Duodenal mucosa (tissue), 2 donors: ENCODE results near the gene BTBD16.

Experiments used
- H3K27ac ChIP-seq: one replicate; pipeline ENCODE4 v1.7.0; 2013; ENCODE audit warnings: low read depth, low read length
- H3K27me3 ChIP-seq, 2 donors: one replicate each; pipeline ENCODE4 v1.7.0; 2013; ENCODE audit warnings: low read length in 2 of 2, control low read depth in 1 of 2; ENCODE audit not compliant: insufficient read depth in 2 of 2, control insufficient read depth in 1 of 2
- H3K36me3 ChIP-seq, 2 donors: one replicate each; pipeline ENCODE4 v1.7.0; 2013; ENCODE audit warnings: low read length in 2 of 2, control low read depth in 1 of 2; ENCODE audit not compliant: insufficient read depth in 2 of 2, control insufficient read depth in 1 of 2
- H3K4me1 ChIP-seq, 2 donors: one replicate each; pipeline ENCODE4 v1.7.0; 2013; ENCODE audit warnings: low read length in 2 of 2, control low read depth in 1 of 2; ENCODE audit not compliant: insufficient read depth in 2 of 2, control insufficient read depth in 1 of 2
- H3K4me3 ChIP-seq, 2 donors: one replicate each; pipeline ENCODE4 v1.7.0; 2013; ENCODE audit warnings: low read length in 2 of 2, low read depth in 1 of 2
- H3K9ac ChIP-seq, 2 donors: one replicate each; pipeline ENCODE4 v1.7.0; 2013; ENCODE audit warnings: low read length in 2 of 2, low read depth in 1 of 2
- H3K9me3 ChIP-seq, 2 donors: one replicate each; pipeline ENCODE4 v1.7.0; 2013; ENCODE audit warnings: low read length in 2 of 2, control low read depth in 1 of 2; ENCODE audit not compliant: control insufficient read depth in 1 of 2

Gene BTBD16

DNA sequence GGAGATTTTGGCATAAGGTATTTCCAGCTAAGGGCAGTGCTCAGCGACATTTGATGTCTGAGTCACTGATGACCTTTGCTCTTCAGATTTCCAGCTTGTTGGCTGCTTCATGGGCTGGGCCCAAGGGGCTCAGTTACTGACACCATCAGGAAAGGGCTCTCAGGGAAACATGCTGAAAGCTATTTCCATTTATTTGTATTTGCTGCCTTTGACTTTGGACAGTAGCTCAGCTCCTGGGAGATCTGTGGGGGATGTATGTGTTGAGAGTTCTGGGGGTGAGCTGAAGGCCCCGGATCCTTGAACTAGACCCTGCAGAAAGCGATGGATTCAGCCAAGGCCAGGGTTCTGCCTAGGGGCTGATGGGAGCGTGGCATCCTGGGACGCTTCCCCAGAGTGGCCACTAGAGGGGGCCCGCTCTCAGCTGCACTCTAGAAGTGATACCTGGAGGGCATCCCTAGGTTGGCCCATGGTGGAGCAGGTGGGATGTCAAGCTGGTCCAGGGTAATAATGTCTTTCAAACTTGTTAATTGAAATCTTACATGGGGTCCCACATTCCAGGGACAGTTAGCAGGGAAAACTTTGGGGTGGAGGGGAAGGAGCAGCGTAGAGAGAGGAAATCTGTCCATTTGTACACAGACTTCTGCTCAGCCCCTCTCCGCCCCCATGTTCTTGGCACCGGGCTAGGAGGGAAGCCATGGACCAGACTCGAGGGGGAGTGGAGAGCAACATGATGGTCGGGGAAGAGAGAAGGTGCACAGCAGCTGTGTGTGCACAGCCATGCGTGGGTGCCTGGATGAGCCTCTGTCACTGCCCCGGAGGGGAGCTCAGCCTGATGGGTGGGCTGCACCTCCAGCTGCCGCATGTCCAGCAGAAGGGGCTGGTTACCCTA lies 3.0 kb upstream of the BTBD16 start:
- Histone ChIP-seq H3K27me3 (no peaks in the 10 kb centered on the region), H3K9me3 (no peaks in the 10 kb centered on the region), H3K27ac (no peak overlapping the region), H3K4me3 (no peak overlapping the region), H3K36me3 (peaks cover 0 to 4% of the 10 kb centered on the region in 2 donors), H3K9ac (no peak overlapping the region), H3K4me1 (peaks cover 0 to 20% of the 10 kb centered on the region in 2 donors)

DNA sequence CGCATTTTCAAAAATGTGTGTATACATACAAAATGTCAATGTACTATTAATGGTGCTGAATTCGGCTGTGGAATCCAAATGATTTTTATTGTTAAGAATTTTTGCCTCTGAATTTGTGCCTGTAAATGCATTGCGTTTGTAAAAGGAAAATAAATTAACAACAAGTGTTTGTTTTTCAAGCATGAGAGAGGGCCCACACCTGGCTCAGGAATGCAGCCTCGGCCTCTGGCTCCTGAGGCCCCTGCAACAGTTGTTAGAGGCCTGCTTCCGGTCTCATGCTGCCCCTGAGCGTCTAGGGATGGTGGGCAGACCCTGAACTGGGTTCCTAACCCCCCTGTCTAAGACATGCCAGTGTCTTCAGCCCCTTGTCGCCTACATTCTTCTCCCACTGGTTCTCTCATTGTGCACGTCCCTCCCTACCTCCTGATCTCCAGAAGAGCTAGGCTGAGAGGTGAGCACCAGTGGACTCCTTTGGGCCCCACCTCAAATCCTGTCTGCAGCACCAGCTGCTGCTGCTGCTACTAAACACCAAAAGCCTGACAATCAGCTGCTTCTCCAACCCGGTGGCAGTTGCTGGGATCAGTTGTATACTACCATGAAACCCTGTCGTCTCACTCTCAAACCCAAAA lies 1.9 kb upstream of the BTBD16 start:
- H3K36me3 ChIP-seq, result peaks cover 0 to 4% of the 10 kb centered on the region in 2 donors
- H3K9me3 ChIP-seq, result no peaks in the 10 kb centered on the region
- H3K9ac ChIP-seq, result no peak overlapping the region
- H3K27me3 ChIP-seq, result no peaks in the 10 kb centered on the region
- H3K4me1 ChIP-seq, result peaks cover 0 to 15% of the 10 kb centered on the region in 2 donors
- no peak overlapping the region for H3K4me3 ChIP-seq
- no peak overlapping the region for H3K27ac ChIP-seq

DNA sequence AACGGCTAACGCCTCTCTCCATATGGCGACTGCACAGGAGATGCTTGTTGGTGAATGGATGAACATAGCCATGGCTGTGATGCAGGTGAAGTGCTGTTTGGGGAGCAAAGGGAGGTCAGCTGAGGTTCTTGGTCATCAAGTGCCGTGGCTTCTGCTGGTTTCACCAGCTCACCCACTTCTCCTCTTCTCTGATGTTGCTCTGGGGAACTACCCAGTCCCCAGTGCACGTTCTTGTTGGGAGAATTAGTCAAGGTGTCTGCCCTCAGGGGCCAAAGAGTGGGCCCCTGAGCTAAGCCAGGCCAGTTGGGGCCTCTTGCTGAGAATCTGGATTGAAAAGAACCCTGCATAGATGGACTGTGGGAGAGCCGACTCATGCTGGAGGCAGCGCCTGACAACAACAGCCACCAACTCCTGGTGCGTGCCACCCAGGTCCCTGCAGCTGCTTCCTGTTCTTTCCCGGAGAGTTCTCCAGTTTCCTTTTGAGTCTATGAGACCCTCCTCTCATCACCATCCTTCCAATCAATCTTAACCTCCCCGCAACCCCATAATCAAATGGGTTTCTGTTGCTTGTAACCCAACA lies 3.0 kb downstream of the BTBD16 start:
- no peaks in the 10 kb centered on the region for H3K27me3 ChIP-seq
- no peaks in the 10 kb centered on the region for H3K4me1 ChIP-seq
- peaks cover 0 to 4% of the 10 kb centered on the region in 2 donors for H3K36me3 ChIP-seq
- H3K4me3 ChIP-seq, result no peak overlapping the region
- no peak overlapping the region for H3K9ac ChIP-seq
- H3K27ac ChIP-seq, result no peak overlapping the region
- H3K9me3 ChIP-seq, result no peaks in the 10 kb centered on the region

DNA sequence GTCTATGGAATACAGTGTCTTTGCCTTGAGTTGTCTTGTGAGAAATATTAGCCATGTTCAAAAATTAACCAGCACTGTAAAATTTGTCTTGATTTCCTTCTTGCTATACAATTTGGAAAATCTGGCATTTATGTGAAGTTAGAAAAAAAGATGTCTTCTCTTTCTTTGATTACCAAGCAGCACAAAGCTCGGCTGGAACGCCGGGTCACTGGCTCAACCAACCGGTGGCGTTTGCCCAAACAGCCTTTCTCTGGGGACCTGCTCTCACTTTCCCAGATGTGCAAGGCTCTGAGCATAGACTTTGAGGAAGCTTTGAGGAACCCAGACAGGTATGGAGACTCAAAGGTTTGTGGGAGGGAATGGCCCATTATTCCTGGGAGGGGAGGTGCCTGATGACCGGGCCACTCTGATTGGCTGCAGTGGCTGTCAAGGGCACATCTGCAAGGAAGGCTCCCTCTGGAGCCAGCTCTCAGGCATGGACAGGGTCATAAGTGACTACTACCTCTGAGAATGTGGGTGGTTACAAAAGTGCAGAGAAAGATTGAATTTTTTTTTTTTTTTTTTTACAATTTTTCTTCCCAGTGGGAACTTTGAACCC lies 5.6 kb downstream of the BTBD16 start:
- Histone ChIP-seq H3K4me1 (no peaks in the 10 kb centered on the region), H3K27ac (no peak overlapping the region)

DNA sequence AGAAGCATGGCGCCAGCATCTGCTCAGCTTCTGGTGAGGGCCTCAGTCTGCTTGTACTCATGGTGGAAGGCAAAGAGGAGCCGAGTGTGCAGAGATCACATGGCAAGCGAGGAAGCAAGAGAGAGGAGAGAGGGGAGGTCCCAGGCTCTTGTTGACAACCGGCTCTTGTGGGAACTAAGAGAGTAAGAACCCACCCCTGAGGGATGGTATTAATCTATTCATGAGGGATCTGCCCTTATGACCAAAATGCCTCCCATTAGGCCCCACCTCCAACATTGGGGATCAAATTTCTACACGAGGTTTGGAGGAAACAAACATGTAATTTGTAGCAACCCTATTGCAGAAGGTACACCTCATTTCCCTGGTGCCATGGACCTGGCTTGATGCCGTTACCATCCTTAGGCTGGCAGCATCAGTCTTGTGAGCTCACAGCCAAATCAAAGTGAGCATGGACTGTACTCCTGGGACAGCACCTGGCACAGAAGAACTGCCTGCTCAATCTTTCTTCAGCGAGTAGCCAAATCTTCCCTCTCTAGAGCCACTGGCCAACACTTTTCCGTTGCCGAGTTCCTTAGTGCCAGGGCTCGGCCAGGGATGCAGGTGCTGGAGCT lies 6.5 kb downstream of the BTBD16 start:
- H3K4me1 ChIP-seq, result no peaks in the 10 kb centered on the region
- no peak overlapping the region for H3K9ac ChIP-seq
- no peak overlapping the region for H3K27ac ChIP-seq
- H3K36me3 ChIP-seq, result no peaks in the 10 kb centered on the region
- no peak overlapping the region for H3K4me3 ChIP-seq
- no peaks in the 10 kb centered on the region for H3K27me3 ChIP-seq
- no peaks in the 10 kb centered on the region for H3K9me3 ChIP-seq

More for the DNA sequence above, 5.6 kb downstream of the BTBD16 start:
- Histone ChIP-seq H3K9me3 (no peaks in the 10 kb centered on the region), H3K4me3 (no peak overlapping the region), H3K36me3 (no peaks in the 10 kb centered on the region), H3K27me3 (no peaks in the 10 kb centered on the region), H3K9ac (no peak overlapping the region)

DNA sequence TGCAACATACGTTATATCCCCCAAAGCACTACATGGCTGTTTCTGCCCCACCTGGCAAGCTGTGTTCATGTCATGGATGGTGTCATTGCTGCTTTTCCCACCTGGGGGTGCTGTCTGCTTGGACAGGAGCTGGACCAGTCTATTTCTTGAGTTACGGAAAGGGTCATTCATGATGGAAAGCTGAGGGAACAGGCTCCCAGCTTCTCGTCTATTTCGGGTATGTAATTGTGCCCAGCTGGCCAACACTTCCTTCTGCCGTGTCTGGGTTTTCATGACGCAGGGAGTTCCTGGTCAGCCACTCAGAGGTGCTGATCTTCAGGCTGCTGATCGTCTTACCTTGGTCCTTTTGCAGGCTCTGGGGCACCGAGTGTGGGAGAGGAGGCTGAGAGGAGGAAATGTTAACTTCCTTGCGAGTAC lies 8.6 kb downstream of the BTBD16 start:
- no peak overlapping the region for H3K27ac ChIP-seq

DNA sequence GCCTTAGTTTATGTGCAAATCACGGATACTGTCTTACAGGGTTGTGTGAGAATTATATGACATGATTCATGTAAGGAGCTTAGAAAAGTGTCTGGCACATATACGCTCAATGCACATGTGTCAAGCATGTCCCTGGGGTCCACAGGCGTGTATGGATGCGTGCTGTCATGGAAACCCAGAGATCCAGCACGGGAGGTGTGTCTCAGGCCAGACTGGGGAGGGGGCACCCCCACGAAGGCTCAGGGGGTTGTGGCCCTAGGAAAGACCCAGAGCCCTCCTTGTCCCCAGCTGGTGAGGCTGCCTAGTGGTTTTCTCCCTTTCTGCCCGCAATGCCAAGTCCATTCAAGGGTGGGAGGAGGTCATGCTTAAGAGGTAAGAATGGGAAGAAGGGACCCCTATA lies 9.1 kb downstream of the BTBD16 start:
- no peak overlapping the region for H3K4me3 ChIP-seq
- H3K9me3 ChIP-seq, result no peaks in the 10 kb centered on the region
- no peaks in the 10 kb centered on the region for H3K4me1 ChIP-seq
- H3K27me3 ChIP-seq, result no peaks in the 10 kb centered on the region
- no peaks in the 10 kb centered on the region for H3K36me3 ChIP-seq
- no peak overlapping the region for H3K27ac ChIP-seq
- H3K9ac ChIP-seq, result no peak overlapping the region

More for the DNA sequence above, 8.6 kb downstream of the BTBD16 start:
- Histone ChIP-seq H3K36me3 (no peaks in the 10 kb centered on the region), H3K27me3 (no peaks in the 10 kb centered on the region), H3K4me1 (no peaks in the 10 kb centered on the region), H3K9ac (no peak overlapping the region), H3K4me3 (no peak overlapping the region), H3K9me3 (no peaks in the 10 kb centered on the region)

DNA sequence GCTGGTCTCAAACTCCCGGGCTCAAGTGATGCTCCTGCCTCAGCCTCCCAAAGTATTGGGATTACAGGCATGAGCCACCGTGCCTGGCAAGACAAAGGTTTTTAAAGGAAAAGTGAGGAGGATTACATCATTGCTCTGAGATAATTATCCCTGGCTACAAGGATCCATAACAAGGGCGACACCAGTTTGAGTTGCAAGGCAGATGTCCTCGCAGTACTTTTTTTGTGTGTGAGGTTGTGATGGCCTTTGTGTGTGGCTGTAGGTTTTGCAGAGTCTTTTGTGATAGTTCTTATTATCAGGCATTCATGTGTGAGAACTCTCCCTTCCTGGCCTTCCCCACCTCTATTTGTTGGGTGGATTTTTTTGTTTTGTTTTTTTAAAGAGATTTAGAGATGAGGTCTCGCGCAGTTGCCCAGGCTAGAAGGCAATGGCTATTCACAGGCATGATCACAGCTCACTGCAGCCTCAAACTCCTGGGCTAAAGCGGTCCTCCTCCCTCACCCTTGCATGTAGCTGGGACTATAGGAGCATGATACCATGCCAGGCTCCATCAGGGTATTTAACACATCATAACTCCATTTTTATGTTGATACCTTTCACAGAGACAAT lies 10.0 kb downstream of the BTBD16 start:
- Histone ChIP-seq H3K9ac (no peak overlapping the region), H3K4me1 (no peaks in the 10 kb centered on the region)

DNA sequence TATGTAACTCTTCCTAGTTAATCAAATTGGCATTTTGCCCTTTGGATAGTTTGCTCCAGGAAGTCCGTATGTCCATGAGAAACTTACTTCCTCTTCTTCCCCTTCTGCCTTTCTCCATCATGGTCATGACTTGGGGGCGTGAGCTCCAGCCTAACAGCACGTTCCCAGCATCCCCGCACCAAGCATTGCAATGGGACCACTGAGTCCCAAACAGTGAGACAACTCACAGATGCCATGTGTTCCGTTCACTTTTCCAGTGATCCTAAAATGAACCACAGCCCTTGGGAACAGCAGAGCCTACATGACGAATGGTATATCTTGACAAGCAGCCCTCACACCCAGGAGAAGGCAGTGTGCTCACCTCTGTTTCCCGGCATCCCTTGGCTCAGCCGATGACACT lies 10.7 kb downstream of the BTBD16 start:
- H3K4me1 ChIP-seq, result no peaks in the 10 kb centered on the region
- H3K27me3 ChIP-seq, result no peaks in the 10 kb centered on the region
- H3K27ac ChIP-seq, result no peak overlapping the region
- H3K9ac ChIP-seq, result no peak overlapping the region
- H3K9me3 ChIP-seq, result no peaks in the 10 kb centered on the region
- H3K4me3 ChIP-seq, result no peak overlapping the region
- H3K36me3 ChIP-seq, result no peaks in the 10 kb centered on the region

More for the DNA sequence above, 10.0 kb downstream of the BTBD16 start:
- Histone ChIP-seq H3K27ac (no peak overlapping the region), H3K36me3 (no peaks in the 10 kb centered on the region), H3K27me3 (no peaks in the 10 kb centered on the region), H3K4me3 (no peak overlapping the region), H3K9me3 (no peaks in the 10 kb centered on the region)
